ENCODE measurements around the gene EXOC6.

The EXOC6 gene

DNA sequence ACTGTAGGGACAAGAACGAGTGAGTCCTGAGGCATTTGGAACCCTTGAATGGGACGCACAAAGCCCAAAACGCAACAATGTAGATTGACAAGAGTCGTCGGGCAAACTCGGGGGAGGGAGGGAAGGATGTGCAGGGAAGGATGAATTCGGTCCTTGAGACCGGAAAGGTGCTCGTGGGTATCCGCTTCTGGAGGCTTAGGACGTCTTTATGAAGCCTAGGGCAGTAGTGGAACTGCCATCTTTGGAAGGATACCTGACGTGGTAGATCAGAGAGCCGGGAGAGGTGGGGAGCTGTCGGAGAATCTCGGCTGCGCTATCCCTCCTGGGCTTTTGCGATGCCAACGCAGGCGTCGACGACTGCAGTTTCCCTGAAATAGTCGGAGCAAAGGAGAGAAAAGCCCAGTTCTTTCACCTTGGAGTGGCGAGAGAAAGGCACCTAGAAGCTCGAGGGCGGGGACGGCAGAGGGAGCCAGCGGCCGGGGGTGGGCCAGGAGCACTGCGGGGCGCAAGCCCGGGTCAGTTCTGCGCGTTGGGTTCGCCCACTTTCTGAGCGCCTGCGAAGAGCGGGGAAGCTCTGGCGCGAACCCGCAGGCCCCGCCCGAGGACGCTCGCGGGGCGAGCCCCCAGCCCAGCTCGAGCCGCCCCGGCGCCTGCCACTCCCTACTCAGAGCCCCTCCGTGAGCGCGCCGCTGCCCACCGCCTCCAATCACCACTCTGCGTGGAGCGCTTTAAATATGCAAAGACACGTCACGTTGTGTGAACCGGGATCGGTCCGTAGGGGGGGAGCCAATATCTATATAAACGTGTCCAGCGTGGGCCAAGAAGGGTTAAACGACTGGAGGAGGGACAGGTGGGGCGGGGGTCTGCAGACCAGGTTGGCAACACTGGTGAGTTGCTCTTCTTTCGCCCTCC, 211.9 kb downstream of the EXOC6 start, which contains the start of gene CYP26C1:
TSS of gene CYP26C1 (plus strand) at position 824 of the 912 bp plus-strand sequence. CDS start 466 bp downstream, outside the sequence.
- peak within 1 kb of the TSS; percentile 45 for H3K4me3 ChIP-seq (ENCODE audit: low read depth, low read length)
- H3K36me3 ChIP-seq (ENCODE audit: control insufficient read depth, insufficient read depth, low read length), result no peaks in the 10 kb centered on the region
- no peak within 1 kb of the TSS for H3K9ac ChIP-seq (ENCODE audit: low read length)
- no peak within 1 kb of the TSS for H3K27ac ChIP-seq (ENCODE audit: low read depth, low read length)
- H3K9me3 ChIP-seq (ENCODE audit: control insufficient read depth, insufficient read depth, low read depth, low read length), result no peaks in the 10 kb centered on the region
- peaks cover 81% of the 10 kb centered on the region for H3K27me3 ChIP-seq (ENCODE audit: control insufficient read depth, insufficient read depth, low read length)
- peaks cover 15% of the 10 kb centered on the region for H3K4me1 ChIP-seq (ENCODE audit: control insufficient read depth, insufficient read depth, low read length)

DNA sequence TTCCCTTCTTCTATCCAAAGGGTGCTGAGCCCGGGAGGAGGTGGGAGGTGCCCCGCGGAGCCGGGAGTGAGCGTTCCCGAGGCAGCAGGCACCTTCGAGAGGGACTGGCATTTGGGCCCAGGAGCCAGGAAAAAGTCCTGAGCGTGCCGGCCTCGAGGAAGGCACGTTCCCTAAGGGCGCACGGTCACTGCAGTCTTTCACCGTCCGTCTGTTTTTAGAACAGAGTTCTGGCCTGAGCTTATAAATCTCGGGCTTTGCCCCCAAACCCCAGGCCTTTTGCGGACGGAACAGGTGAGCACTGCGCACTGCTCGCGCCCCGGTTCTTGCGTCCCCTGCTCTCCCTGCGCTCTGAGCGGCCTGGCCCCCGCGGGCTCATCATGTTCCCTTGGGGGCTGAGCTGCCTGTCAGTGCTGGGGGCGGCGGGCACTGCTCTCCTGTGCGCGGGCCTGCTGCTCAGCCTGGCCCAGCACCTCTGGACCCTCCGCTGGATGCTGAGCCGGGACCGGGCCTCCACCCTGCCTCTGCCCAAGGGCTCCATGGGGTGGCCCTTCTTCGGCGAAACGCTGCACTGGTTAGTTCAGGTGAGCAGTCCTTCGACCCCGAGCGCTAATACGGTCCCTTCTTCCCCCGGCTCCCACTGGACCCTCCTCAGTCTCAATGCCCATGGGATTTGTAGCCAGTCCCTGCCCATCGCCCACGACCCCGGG, 212.7 kb downstream of the EXOC6 start:
- Histone ChIP-seq H3K4me1 (ENCODE audit: control insufficient read depth, insufficient read depth, low read length) (peaks cover 20% of the 10 kb centered on the region), H3K27ac (ENCODE audit: low read depth, low read length) (no peak overlapping the region), H3K27me3 (ENCODE audit: control insufficient read depth, insufficient read depth, low read length) (peaks cover 89% of the 10 kb centered on the region), H3K36me3 (ENCODE audit: control insufficient read depth, insufficient read depth, low read length) (no peaks in the 10 kb centered on the region), H3K9me3 (ENCODE audit: control insufficient read depth, insufficient read depth, low read depth, low read length) (no peaks in the 10 kb centered on the region), H3K4me3 (ENCODE audit: low read depth, low read length) (peak overlapping the region; percentile 45), H3K9ac (ENCODE audit: low read length) (no peak overlapping the region)

DNA sequence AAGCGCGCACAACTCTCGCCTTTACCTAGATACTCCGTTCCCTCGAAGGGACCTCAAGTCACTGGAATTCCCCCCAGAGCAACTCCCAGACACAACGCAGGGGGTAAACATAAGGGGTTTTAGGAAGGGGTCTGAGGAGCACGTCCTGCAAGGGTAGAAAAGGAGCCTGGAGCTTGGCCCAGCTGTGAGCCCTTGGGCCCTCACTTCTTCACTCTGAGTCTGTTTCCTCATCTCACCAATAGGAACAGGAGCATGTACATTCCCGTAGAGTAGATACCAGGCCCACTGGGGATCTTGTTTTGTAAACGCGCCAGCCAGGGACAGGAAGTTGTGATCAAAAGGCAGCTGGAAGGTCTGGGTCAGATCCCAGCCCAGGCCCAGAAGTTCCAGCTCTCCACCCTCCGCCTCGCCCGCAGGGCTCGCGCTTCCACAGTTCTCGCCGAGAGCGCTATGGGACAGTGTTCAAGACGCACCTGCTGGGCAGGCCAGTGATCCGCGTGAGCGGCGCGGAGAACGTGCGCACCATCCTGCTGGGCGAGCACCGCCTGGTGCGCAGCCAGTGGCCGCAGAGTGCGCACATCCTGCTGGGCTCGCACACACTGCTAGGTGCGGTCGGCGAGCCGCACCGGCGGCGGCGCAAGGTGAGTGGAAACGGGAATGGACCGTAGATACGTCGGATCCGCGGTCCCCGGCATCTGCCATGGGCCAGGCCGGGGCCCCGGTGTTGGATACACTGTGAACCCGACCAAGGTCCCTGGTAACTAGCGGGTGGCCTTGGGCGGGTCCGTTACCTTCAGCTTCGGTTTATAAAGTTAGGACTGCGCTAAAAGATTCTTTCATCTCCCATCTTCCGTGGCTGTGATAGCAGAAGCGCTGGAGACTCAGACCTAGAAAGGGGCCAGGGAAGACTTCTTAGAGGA, 213.5 kb downstream of the EXOC6 start:
- peaks cover 97% of the 10 kb centered on the region for H3K27me3 ChIP-seq (ENCODE audit: control insufficient read depth, insufficient read depth, low read length)
- no peak overlapping the region for H3K27ac ChIP-seq (ENCODE audit: low read depth, low read length)
- no peak overlapping the region for H3K9ac ChIP-seq (ENCODE audit: low read length)
- H3K36me3 ChIP-seq (ENCODE audit: control insufficient read depth, insufficient read depth, low read length), result no peaks in the 10 kb centered on the region
- H3K4me3 ChIP-seq (ENCODE audit: low read depth, low read length), result peak overlapping the region; percentile 45
- peaks cover 20% of the 10 kb centered on the region for H3K4me1 ChIP-seq (ENCODE audit: control insufficient read depth, insufficient read depth, low read length)
- H3K9me3 ChIP-seq (ENCODE audit: control insufficient read depth, insufficient read depth, low read depth, low read length), result no peaks in the 10 kb centered on the region

DNA sequence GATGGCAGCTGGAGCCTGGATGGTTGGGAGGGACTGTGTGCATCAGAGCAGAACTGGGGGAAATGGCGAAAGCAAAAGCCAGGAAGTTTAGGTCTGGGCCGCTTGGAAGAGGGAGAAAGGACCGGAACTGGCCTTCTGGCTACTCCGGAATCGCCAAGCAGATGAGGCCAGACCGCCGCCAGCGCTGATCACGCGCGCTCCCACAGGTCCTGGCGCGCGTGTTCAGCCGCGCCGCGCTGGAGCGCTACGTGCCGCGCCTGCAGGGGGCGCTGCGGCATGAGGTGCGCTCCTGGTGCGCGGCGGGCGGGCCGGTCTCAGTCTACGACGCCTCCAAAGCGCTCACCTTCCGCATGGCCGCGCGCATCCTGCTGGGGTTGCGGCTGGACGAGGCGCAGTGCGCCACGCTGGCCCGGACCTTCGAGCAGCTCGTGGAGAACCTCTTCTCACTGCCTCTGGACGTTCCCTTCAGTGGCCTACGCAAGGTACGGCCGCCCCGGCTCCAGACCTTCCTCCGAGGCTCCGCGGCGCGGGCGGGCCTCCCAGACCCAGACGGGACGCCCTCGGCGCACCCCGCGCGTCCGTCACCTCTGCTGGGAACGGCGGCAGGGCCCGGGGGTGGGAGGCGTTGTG, 214.3 kb downstream of the EXOC6 start:
- Histone ChIP-seq H3K27me3 (ENCODE audit: control insufficient read depth, insufficient read depth, low read length) (peaks cover 100% of the 10 kb centered on the region), H3K4me3 (ENCODE audit: low read depth, low read length) (peak overlapping the region; percentile 45), H3K4me1 (ENCODE audit: control insufficient read depth, insufficient read depth, low read length) (peaks cover 20% of the 10 kb centered on the region), H3K9me3 (ENCODE audit: control insufficient read depth, insufficient read depth, low read depth, low read length) (no peaks in the 10 kb centered on the region), H3K36me3 (ENCODE audit: control insufficient read depth, insufficient read depth, low read length) (no peaks in the 10 kb centered on the region), H3K27ac (ENCODE audit: low read depth, low read length) (no peak overlapping the region), H3K9ac (ENCODE audit: low read length) (no peak overlapping the region)

DNA sequence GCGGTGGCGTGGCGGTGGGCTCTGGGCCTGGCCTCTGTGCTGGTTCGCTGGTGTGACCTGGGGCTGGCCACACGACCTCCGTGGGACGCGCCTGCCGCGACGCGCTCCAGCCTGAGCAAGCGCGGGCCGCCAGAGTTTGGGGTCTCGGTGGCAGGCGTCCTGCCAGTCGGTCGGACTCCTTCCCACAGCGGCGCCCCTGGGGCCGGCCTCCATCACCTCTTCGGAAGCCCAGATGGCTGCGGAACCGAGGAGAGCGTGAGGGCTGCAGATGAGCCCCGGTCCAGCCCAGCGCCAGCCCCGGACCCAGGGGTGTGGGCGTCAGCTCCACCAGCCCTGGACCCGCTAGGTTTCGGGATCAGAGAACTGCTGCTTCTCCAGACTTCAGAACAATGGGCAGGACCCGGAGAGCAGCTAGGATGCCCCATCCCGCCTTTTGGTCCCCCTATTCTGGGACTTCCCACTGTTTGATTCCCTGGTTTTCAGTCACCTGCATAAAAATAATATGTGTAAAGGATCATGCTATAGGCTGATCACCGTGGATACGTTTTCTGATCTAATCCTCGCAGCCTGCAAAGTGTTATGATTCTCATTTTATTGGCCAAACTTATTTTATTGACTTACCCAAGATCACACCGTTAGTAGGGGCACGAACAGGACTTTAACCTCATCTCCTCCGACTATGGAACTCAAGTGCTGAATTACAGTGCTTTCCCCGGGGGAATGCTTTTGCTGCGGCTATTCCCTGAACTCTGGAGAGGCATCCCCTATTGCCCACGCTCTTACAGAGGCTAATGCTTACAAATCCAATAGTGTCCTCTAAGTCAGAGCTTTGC, 215.0 kb downstream of the EXOC6 start:
- no peaks in the 10 kb centered on the region for H3K9me3 ChIP-seq (ENCODE audit: control insufficient read depth, insufficient read depth, low read depth, low read length)
- peak overlapping the region; percentile 45 for H3K4me3 ChIP-seq (ENCODE audit: low read depth, low read length)
- H3K9ac ChIP-seq (ENCODE audit: low read length), result no peak overlapping the region
- no peak overlapping the region for H3K27ac ChIP-seq (ENCODE audit: low read depth, low read length)
- H3K4me1 ChIP-seq (ENCODE audit: control insufficient read depth, insufficient read depth, low read length), result peaks cover 20% of the 10 kb centered on the region
- H3K36me3 ChIP-seq (ENCODE audit: control insufficient read depth, insufficient read depth, low read length), result no peaks in the 10 kb centered on the region
- peaks cover 100% of the 10 kb centered on the region for H3K27me3 ChIP-seq (ENCODE audit: control insufficient read depth, insufficient read depth, low read length)

DNA sequence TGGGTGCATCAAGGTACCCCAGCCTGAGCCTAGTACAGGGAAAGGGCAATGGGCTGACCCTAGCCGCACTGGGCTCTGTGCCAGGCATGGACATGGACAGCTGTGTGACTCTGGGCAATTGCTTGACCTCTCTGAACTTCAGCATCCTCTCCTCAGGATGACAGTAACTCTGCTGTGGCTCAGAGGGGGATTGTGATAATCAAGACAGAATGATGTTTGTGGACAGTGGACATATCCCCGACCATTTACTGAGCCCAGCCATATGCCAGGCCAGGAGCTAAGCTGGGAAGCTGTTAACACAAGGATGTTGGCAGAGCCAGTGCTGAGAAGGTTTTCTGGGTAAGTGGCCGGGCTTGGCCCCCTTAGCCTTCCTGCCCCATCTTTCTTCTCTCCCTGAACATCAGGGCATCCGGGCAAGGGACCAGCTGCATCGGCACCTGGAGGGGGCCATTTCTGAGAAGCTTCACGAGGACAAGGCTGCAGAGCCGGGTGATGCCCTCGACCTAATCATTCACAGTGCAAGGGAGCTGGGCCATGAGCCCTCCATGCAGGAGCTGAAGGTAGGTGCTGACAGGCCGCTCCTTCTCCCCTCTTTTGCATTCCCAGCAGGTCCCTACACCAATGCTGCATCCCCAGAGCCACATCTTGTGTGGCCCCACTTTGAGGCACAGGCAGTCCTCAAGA, 215.8 kb downstream of the EXOC6 start:
- Histone ChIP-seq H3K9me3 (ENCODE audit: control insufficient read depth, insufficient read depth, low read depth, low read length) (no peaks in the 10 kb centered on the region), H3K9ac (ENCODE audit: low read length) (no peak overlapping the region), H3K36me3 (ENCODE audit: control insufficient read depth, insufficient read depth, low read length) (no peaks in the 10 kb centered on the region), H3K27me3 (ENCODE audit: control insufficient read depth, insufficient read depth, low read length) (peaks cover 100% of the 10 kb centered on the region), H3K4me3 (ENCODE audit: low read depth, low read length) (no peak overlapping the region), H3K4me1 (ENCODE audit: control insufficient read depth, insufficient read depth, low read length) (peaks cover 20% of the 10 kb centered on the region), H3K27ac (ENCODE audit: low read depth, low read length) (no peak overlapping the region)

DNA sequence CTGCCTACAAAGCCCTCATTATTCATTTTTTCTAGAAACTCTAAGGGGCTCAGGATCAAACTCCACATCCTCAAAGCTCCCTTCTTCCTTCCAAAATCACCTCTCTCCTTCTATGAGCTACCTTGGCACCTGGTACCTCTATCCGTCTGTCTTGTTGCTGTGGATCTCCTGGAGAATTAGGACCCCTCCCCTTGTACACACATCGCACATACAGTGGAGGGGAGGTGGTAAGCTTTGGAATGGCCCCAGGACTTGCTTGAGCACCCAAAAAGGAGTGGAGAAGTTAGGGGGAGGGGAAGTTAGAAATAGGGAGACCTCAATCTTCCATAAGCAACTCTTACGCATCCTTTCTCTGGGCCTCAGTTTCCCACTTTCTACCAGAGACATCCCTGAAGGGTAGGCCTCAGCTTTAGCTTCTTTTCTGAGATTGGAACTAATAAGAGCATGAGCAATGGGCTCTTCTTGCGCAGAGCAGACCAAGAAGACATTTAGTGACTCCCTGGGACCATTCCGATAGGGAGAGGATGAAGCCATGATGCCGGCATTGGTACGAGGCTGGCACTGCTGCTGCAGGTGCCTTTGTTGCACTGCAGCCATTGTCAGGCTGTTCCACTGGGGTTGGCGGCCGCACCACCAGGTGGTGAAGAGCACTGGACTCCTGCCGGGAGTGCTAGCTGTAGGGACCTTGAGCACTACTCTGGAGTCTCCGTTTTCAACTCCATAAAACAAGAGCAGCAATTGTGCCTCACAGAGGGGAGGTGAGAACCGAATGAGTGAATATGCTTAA, 216.7 kb downstream of the EXOC6 start:
- no peaks in the 10 kb centered on the region for H3K36me3 ChIP-seq (ENCODE audit: control insufficient read depth, insufficient read depth, low read length)
- H3K4me1 ChIP-seq (ENCODE audit: control insufficient read depth, insufficient read depth, low read length), result peaks cover 15% of the 10 kb centered on the region
- H3K4me3 ChIP-seq (ENCODE audit: low read depth, low read length), result peak overlapping the region; percentile 50
- H3K9ac ChIP-seq (ENCODE audit: low read length), result no peak overlapping the region
- no peaks in the 10 kb centered on the region for H3K9me3 ChIP-seq (ENCODE audit: control insufficient read depth, insufficient read depth, low read depth, low read length)
- peaks cover 100% of the 10 kb centered on the region for H3K27me3 ChIP-seq (ENCODE audit: control insufficient read depth, insufficient read depth, low read length)
- H3K27ac ChIP-seq (ENCODE audit: low read depth, low read length), result no peak overlapping the region

DNA sequence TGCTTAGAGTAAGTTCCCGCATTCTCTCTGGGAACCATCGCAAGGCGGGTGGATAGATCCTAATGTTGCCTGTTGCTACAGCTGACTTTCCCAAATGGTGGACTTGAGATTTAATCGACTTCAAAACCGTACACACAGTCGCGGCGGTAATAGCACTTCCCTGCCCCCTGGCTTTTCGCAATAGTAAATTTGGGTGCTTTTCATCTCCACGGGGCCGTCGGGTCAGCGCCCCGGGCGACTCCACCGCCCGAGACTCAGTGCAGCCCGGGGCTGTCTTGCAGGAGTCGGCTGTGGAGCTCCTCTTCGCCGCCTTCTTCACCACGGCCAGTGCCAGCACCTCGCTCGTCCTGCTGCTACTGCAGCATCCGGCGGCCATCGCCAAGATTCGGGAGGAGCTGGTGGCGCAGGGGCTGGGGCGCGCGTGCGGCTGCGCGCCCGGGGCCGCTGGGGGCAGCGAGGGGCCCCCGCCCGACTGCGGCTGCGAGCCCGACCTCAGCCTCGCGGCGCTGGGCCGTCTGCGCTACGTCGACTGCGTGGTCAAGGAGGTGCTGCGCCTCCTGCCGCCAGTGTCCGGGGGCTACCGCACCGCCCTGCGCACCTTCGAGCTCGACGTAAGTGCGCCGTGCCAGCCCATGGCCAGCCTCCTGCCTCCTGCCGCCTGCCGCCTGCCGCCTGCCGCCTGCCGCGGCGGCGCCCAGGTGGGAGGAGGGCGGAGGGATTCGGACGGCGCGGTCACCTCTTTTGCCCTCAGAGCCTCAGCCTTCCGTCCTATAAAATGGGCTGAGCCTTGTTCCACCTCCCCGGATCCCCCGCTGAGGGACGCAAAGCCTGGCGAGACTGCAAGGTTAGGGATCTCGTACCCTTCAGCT, 217.6 kb downstream of the EXOC6 start:
- Histone ChIP-seq H3K27me3 (ENCODE audit: control insufficient read depth, insufficient read depth, low read length) (peaks cover 100% of the 10 kb centered on the region), H3K4me1 (ENCODE audit: control insufficient read depth, insufficient read depth, low read length) (peaks cover 17% of the 10 kb centered on the region), H3K4me3 (ENCODE audit: low read depth, low read length) (peak overlapping the region; percentile 50), H3K9me3 (ENCODE audit: control insufficient read depth, insufficient read depth, low read depth, low read length) (no peaks in the 10 kb centered on the region), H3K27ac (ENCODE audit: low read depth, low read length) (no peak overlapping the region), H3K9ac (ENCODE audit: low read length) (no peak overlapping the region), H3K36me3 (ENCODE audit: control insufficient read depth, insufficient read depth, low read length) (no peaks in the 10 kb centered on the region)

All from HUES6 (cell line).